SU-DHL-6 (cell line): ENCODE measurements around the gene SPRED3.

Experiments used
- H2AFZ ChIP-seq: fragments of 200-600 bp; sonication (generic); 2 replicates; pipeline ENCODE4 v1.6.1; 2014; ENCODE audit warnings: low read depth, mild to moderate bottlenecking, moderate library complexity, mixed read lengths, antibody characterized with exemption, low read length; ENCODE audit not compliant: severe bottlenecking
- H3F3A ChIP-seq: fragments of 200-600 bp; shearing (Covaris generic); 2 replicates; pipeline ENCODE4 v1.6.0; 2016; ENCODE audit warnings: antibody characterized with exemption, mild to moderate bottlenecking; ENCODE audit not compliant: insufficient read depth
- H3K27ac ChIP-seq: fragments of 200-600 bp; sonication (generic); 2 replicates; pipeline ENCODE4 v1.5.1; 2016; ENCODE audit warnings: low read depth, mild to moderate bottlenecking, low read length, moderate library complexity, mixed read lengths
- H3K27me3 ChIP-seq: fragments of 200-600 bp; sonication (generic), shearing (Covaris generic); 2 replicates; pipeline ENCODE4 v1.6.0; 2014; ENCODE audit warnings: mild to moderate bottlenecking, low read length
- H3K36me3 ChIP-seq: fragments of 200-600 bp; sonication (generic); 2 replicates; pipeline ENCODE4 v1.6.1; 2014; ENCODE audit warnings: mild to moderate bottlenecking, low read length, mixed read lengths
- H3K4me2 ChIP-seq: fragments of 300-600, 200-600 bp; shearing (Covaris generic), sonication (generic); 2 replicates; pipeline ENCODE4 v1.6.0; 2014; ENCODE audit warnings: low read length, low read depth, mild to moderate bottlenecking; ENCODE audit not compliant: poor library complexity, severe bottlenecking
- H3K4me3 ChIP-seq: fragments of 200-600 bp; sonication (generic); 2 replicates; pipeline ENCODE4 v1.5.1; 2014; ENCODE audit warnings: antibody characterized with exemption, low read length, mild to moderate bottlenecking, mixed read lengths; ENCODE audit not compliant: insufficient read depth, poor library complexity, severe bottlenecking
- H3K79me2 ChIP-seq: fragments of 200-600 bp; sonication (generic); 2 replicates; pipeline ENCODE4 v1.6.1; 2014; ENCODE audit warnings: mild to moderate bottlenecking, low read length, moderate library complexity; ENCODE audit not compliant: insufficient read depth
- H3K9ac ChIP-seq: fragments of 200-600 bp; sonication (generic); 2 replicates; pipeline ENCODE4 v1.7.0; 2014; ENCODE audit warnings: mild to moderate bottlenecking, low read length
- H3K9me2 ChIP-seq: fragments of 200-600 bp; sonication (generic); replicated peaks from 2 replicates; pipeline ENCODE4 v1.6.1; 2014; ENCODE audit warnings: low read length; ENCODE audit not compliant: insufficient read depth
- H3K9me3 ChIP-seq: fragments of 200-600 bp; sonication (generic); 2 replicates; pipeline ENCODE4 v1.6.1; 2014; ENCODE audit warnings: low read length, mixed read lengths; ENCODE audit not compliant: insufficient read depth
- H4K20me1 ChIP-seq: fragments of 200-600 bp; sonication (generic); 2 replicates; pipeline ENCODE4 v1.6.1; 2014; ENCODE audit warnings: low read depth, mild to moderate bottlenecking, antibody characterized with exemption, low read length, moderate library complexity, mixed read lengths
- CTCF ChIP-seq: fragments of 200-600 bp; sonication (generic); IDR thresholded peaks from one replicate; pipeline ENCODE4 v1.5.1; 2017; ENCODE audit warnings: antibody characterized with exemption, mild to moderate bottlenecking, low read length, moderate library complexity; ENCODE audit not compliant: insufficient read depth, poor library complexity, severe bottlenecking
- EZH2phosphoT487 ChIP-seq: fragments of 200-600 bp; sonication (generic), shearing (Covaris generic); conservative IDR thresholded peaks from 2 replicates; pipeline ENCODE4 v1.6.1; 2018; ENCODE audit warnings: mild to moderate bottlenecking, antibody characterized with exemption, low read length, moderate library complexity, mixed read lengths

Gene SPRED3

GRCh38 chr19:38381138-38381537, 7.4 kb upstream of the SPRED3 start:
- no peaks in the 10 kb centered on the region for H3K9me2 ChIP-seq
- H3K27ac ChIP-seq: no peak overlapping the region
- no peaks in the 10 kb centered on the region for H3K9me3 ChIP-seq
- no peaks in the 10 kb centered on the region; the same call in 1 of the 2 replicates for H4K20me1 ChIP-seq
- H2AFZ ChIP-seq: no peak overlapping the region
- no peak overlapping the region for H3K9ac ChIP-seq
- H3K27me3 ChIP-seq: no peaks in the 10 kb centered on the region
- no peak for TF ChIP-seq EZH2phosphoT487
- no peak for TF ChIP-seq CTCF
- H3F3A ChIP-seq: no peaks in the 10 kb centered on the region
- no peak overlapping the region for H3K4me3 ChIP-seq
- peaks cover 12% of the 10 kb centered on the region for H3K79me2 ChIP-seq
- no peak overlapping the region for H3K4me2 ChIP-seq
- no peaks in the 10 kb centered on the region for H3K36me3 ChIP-seq

- Histone ChIP-seq H2AFZ (no peak overlapping the region), H4K20me1 (no peaks in the 10 kb centered on the region), H3K27ac (no peak overlapping the region), H3K9me3 (no peaks in the 10 kb centered on the region), H3K79me2 (no peaks in the 10 kb centered on the region), H3F3A (no peaks in the 10 kb centered on the region), H3K27me3 (no peaks in the 10 kb centered on the region), H3K9me2 (no peaks in the 10 kb centered on the region), H3K9ac (no peak overlapping the region), H3K4me2 (no peak overlapping the region), H3K36me3 (no peaks in the 10 kb centered on the region), H3K4me3 (no peak overlapping the region)
- no peak for TF ChIP-seq EZH2phosphoT487
- no peak for TF ChIP-seq CTCF
Measured at GRCh38 chr19:38383184-38383583, 5.3 kb upstream of the SPRED3 start.

- no peaks in the 10 kb centered on the region for H3K27me3 ChIP-seq
- H3K9me3 ChIP-seq: no peaks in the 10 kb centered on the region
- no peaks in the 10 kb centered on the region for H3K9me2 ChIP-seq
- H3K79me2 ChIP-seq: no peaks in the 10 kb centered on the region
- no peaks in the 10 kb centered on the region for H3K36me3 ChIP-seq
- no peak for TF ChIP-seq EZH2phosphoT487
- TF ChIP-seq CTCF: no peak
- H3K4me3 ChIP-seq: no peak overlapping the region
- H3K4me2 ChIP-seq: no peak overlapping the region
- no peaks in the 10 kb centered on the region for H4K20me1 ChIP-seq
- no peaks in the 10 kb centered on the region for H3F3A ChIP-seq
- no peak overlapping the region for H3K9ac ChIP-seq
- H3K27ac ChIP-seq: no peak overlapping the region
- no peak overlapping the region for H2AFZ ChIP-seq
Measured at GRCh38 chr19:38383743-38384142, 4.8 kb upstream of the SPRED3 start.
